ENCODE data around the gene MIF4GD. TPM values are rescaled to one million over a fixed set of nuclear protein-coding genes. Genes with fewer than 3 reads are reported as not detected.
A peak's percentile ranks its signal among the peaks of the same experiment; 100 is the strongest.

MIF4GD gene
- total and polyA plus RNA-seq, 9 of the 15 experiments (the other 6 are each of a cell fraction or from before 2014, with no cell fraction given): 11.8 to 63.8 (median 28.1) TPM

- TF ChIP-seq KAT2B (IDR thresholded peaks at IDR 0.05; ENCODE audit: low read depth, low read length) (peak; percentile 97), FOXJ3 (CRISPR knock-in tag; IDR thresholded peaks at IDR 0.05) (no peak), GABPB2 (CRISPR knock-in tag; conservative IDR thresholded peaks at IDR 0.05) (no peak), CXXC5 (CRISPR knock-in tag; IDR thresholded peaks at IDR 0.05) (peak; percentile 42; the same call in 1 of the 2 replicates), NR1H2 (CRISPR knock-in tag; IDR thresholded peaks at IDR 0.05) (no peak), RBM22 (IDR thresholded peaks at IDR 0.05; ENCODE audit: low read depth, low read length, poor library complexity, severe bottlenecking) (peak; percentile 30), TRIM25 (IDR thresholded peaks at IDR 0.05; ENCODE audit: borderline replicate concordance) (no peak), E4F1 (CRISPR knock-in tag; IDR thresholded peaks at IDR 0.05; ENCODE audit: borderline replicate concordance) (no peak), CHD1 (IDR thresholded peaks at IDR 0.05; ENCODE audit: low read length) (no peak), TEAD4 (IDR thresholded peaks at IDR 0.05; ENCODE audit: low read length) (0 out of 2 replicates have a peak, but pooled peaks have one; percentile 43), TEAD4 (CRISPR knock-in tag; IDR thresholded peaks at IDR 0.05; ENCODE audit: borderline replicate concordance) (no peak), FOXP1 (CRISPR knock-in tag; IDR thresholded peaks at IDR 0.05) (peak; percentile 77; the same call in 1 of the 2 replicates), NR3C1 (CRISPR knock-in tag; IDR thresholded peaks at IDR 0.05) (no peak), NCOA1 (IDR thresholded peaks at IDR 0.05; ENCODE audit: low read depth) (no peak), TOE1 (IDR thresholded peaks at IDR 0.05; ENCODE audit: borderline replicate concordance) (peak; percentile 76; the same call in 1 of the 2 replicates), TOE1 (CRISPR knock-in tag; IDR thresholded peaks at IDR 0.05; ENCODE audit: borderline replicate concordance, low read depth) (no peak), ZNF277 (CRISPR knock-in tag; IDR thresholded peaks at IDR 0.05; ENCODE audit: borderline replicate concordance) (no peak), HMGN3 (IDR thresholded peaks at IDR 0.05; ENCODE audit: borderline replicate concordance, extremely low read depth, insufficient read length, low read depth, low read length) (peak; percentile 23), NR2C1 (IDR thresholded peaks at IDR 0.05) (no peak), NR2C1 (tag; IDR thresholded peaks at IDR 0.05) (no peak), MCM2 (IDR thresholded peaks at IDR 0.05; ENCODE audit: low read depth) (no peak), CHD2 (IDR thresholded peaks at IDR 0.05; ENCODE audit: low read depth, low read length) (no peak), RBM25 (IDR thresholded peaks at IDR 0.05; ENCODE audit: low read depth, low read length, severe bottlenecking) (no peak), PRPF4 (IDR thresholded peaks at IDR 0.05; ENCODE audit: insufficient read depth, low read depth, low read length, poor library complexity, severe bottlenecking) (no peak)
These were observed 30.5 kb downstream of the MIF4GD start (continued) for GRCh38 chr17:75240394-75241142.

Data from K562 (cell line).